ENCODE measurements around the gene TNS3. TPM values are rescaled to one million over a fixed set of nuclear protein-coding genes. Genes with fewer than 3 reads are reported as not detected.

TNS3 gene
- total RNA-seq, 1 experiment from 2014 or later: 9.5 TPM

DNA sequence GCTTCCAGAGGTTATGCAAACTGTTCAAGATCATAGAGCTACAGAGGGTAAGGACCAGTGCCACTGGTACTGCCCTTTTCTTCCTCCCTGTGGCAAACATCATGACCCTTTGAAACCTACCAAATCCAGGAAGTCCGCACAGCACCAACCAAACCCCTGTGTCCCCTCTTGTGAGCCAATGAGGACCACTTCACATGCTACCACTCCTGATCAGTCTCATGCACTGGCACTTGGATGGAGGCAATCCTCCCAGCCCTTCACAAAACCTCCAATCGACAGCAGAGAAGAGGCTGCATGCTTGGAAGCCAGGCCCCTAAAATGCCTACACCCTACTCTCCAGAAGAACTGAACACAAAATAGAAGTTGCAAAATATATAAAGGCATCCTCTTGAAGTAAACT is 248.0 kb downstream of the TNS3 start:
- Mint-ChIP-seq H3K36me3 (ENCODE audit: insufficient read depth in 1 of 3, low read depth in 3 of 3) (no peaks in the 10 kb centered on the region; a peak in 2 of 7 replicates), H3K27me3 (ENCODE audit: low read depth) (no peaks in the 10 kb centered on the region; the same call in 1 of the 2 replicates), H3K9me3 (no peaks in the 10 kb centered on the region), H3K4me3 (no peak overlapping the region), H3K27ac (no peak overlapping the region; a peak in 1 of 7 replicates), H3K4me1 (peaks cover 34 to 40% of the 10 kb centered on the region in 2 experiments)
- Histone ChIP-seq H2BK120ac (ENCODE audit: low read depth, low read length, poor library complexity, severe bottlenecking) (no peak overlapping the region), H2AFZ (ENCODE audit: low read length) (no peak overlapping the region), H3K23me2 (ENCODE audit: insufficient read length, low read depth, low read length, poor library complexity, severe bottlenecking) (no peaks in the 10 kb centered on the region), H2AK5ac (ENCODE audit: insufficient read length, low read length) (no peak overlapping the region), H3K14ac (ENCODE audit: insufficient read depth, low read length) (no peak overlapping the region), H2BK5ac (ENCODE audit: insufficient read length, low read length) (no peak overlapping the region), H3K4ac (ENCODE audit: low read depth, low read length) (no peak overlapping the region), H3K79me2 (ENCODE audit: insufficient read depth, low read length) (no peaks in the 10 kb centered on the region), H3K4me1 (ENCODE audit: insufficient read depth, low read length) (peaks cover 16% of the 10 kb centered on the region), H3K23ac (ENCODE audit: insufficient read length, low read depth, low read length) (no peak overlapping the region), H3K18ac (ENCODE audit: insufficient read length, low read depth, low read length) (no peak overlapping the region), H2BK20ac (ENCODE audit: low read depth, low read length, poor library complexity, severe bottlenecking) (no peak overlapping the region), H4K8ac (replicated peaks; ENCODE audit: insufficient read length, low read depth, low read length) (no peak overlapping the region), H4K5ac (ENCODE audit: insufficient read length, low read depth, low read length) (no peak overlapping the region), H4K20me1 (ENCODE audit: control insufficient read depth, insufficient read depth, insufficient read length) (no peaks in the 10 kb centered on the region), H3K9me3 (ENCODE audit: control insufficient read depth, low read depth, low read length) (no peaks in the 10 kb centered on the region), H3K4me2 (ENCODE audit: insufficient read depth, insufficient read length, low read length) (no peak overlapping the region), H4K91ac (ENCODE audit: insufficient read length, low read depth, low read length) (no peak overlapping the region), H3K79me1 (ENCODE audit: insufficient read depth, low read depth, low read length, poor library complexity, severe bottlenecking) (no peaks in the 10 kb centered on the region), H2BK15ac (ENCODE audit: low read depth, low read length) (no peak overlapping the region), H3K56ac (ENCODE audit: insufficient read length, low read depth, low read length) (no peak overlapping the region), H3K9ac (ENCODE audit: extremely low read depth, insufficient read length, low read length) (no peak overlapping the region), H3K27ac (ENCODE audit: insufficient read length, low read depth, low read length) (no peak overlapping the region), H3T11ph (ENCODE audit: low read length) (no peak overlapping the region), H3K27me3 (ENCODE audit: insufficient read depth, low read length) (no peaks in the 10 kb centered on the region), H2BK12ac (ENCODE audit: insufficient read length, low read depth, low read length) (no peak overlapping the region)
- no CpG with 5 or more reads among the region's 2 CpGs for WGBS (ENCODE audit: extremely low coverage, insufficient read length, low lambda C conversion rate)
- no peak for DNase-seq
- TF ChIP-seq, protein P1, sequence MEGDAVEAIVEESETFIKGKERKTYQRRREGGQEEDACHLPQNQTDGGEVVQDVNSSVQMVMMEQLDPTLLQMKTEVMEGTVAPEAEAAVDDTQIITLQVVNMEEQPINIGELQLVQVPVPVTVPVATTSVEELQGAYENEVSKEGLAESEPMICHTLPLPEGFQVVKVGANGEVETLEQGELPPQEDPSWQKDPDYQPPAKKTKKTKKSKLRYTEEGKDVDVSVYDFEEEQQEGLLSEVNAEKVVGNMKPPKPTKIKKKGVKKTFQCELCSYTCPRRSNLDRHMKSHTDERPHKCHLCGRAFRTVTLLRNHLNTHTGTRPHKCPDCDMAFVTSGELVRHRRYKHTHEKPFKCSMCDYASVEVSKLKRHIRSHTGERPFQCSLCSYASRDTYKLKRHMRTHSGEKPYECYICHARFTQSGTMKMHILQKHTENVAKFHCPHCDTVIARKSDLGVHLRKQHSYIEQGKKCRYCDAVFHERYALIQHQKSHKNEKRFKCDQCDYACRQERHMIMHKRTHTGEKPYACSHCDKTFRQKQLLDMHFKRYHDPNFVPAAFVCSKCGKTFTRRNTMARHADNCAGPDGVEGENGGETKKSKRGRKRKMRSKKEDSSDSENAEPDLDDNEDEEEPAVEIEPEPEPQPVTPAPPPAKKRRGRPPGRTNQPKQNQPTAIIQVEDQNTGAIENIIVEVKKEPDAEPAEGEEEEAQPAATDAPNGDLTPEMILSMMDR (conservative IDR thresholded peaks at IDR 0.05): no peak
